ENCODE data around the gene SBK1.

DNA sequence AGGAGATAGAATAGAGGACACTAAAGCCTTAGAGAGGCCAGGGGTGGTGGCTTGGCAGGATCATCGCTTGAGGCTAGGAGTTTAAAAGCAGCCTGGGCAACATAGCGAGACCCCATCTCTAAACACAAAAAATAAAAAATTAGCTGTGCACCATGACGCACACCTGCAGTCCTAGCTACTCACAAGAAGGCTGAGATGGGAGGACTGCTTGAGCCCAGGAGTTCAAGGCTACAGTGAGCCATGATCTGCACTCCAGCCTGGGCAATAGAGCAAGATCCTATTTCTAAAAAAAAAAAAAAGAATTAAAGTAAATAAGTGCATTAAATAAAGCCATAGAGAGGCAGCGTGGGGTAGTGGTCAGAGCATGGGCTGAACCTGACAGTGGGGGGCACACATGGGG lies 19.1 kb downstream of the SBK1 start:
- TF ChIP-seq, protein P1, sequence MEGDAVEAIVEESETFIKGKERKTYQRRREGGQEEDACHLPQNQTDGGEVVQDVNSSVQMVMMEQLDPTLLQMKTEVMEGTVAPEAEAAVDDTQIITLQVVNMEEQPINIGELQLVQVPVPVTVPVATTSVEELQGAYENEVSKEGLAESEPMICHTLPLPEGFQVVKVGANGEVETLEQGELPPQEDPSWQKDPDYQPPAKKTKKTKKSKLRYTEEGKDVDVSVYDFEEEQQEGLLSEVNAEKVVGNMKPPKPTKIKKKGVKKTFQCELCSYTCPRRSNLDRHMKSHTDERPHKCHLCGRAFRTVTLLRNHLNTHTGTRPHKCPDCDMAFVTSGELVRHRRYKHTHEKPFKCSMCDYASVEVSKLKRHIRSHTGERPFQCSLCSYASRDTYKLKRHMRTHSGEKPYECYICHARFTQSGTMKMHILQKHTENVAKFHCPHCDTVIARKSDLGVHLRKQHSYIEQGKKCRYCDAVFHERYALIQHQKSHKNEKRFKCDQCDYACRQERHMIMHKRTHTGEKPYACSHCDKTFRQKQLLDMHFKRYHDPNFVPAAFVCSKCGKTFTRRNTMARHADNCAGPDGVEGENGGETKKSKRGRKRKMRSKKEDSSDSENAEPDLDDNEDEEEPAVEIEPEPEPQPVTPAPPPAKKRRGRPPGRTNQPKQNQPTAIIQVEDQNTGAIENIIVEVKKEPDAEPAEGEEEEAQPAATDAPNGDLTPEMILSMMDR (IDR thresholded peaks at IDR 0.05; ENCODE audit: low read length): no peak
- TF ChIP-seq EZH2 (optimal IDR thresholded peaks at IDR 0.05; ENCODE audit: low read depth, low read length): no peak

Data from MM.1S (cell line).